ACC112 (cell line): Measurements from ENCODE around the gene DNER.

Experiments used
- H2AFZ ChIP-seq: fragments of 200-600 bp; sonication (generic); one replicate; pipeline ENCODE4 v1.6.0; 2017; ENCODE audit warnings: antibody characterized with exemption, low read length; ENCODE audit not compliant: unreplicated experiment
- H3K27ac ChIP-seq: fragments of 200-600 bp; sonication (generic); 2 replicates; pipeline ENCODE4 v1.5.1; 2014; ENCODE audit warnings: low read depth, mild to moderate bottlenecking, antibody characterized with exemption, low read length, moderate library complexity
- H3K27me3 ChIP-seq: fragments of 200-600 bp; sonication (generic); 2 replicates; pipeline ENCODE4 v1.6.1; 2014; ENCODE audit warnings: mild to moderate bottlenecking, antibody characterized with exemption, low read length, moderate library complexity, mixed read lengths; ENCODE audit not compliant: insufficient read depth
- H3K36me3 ChIP-seq: fragments of 200-600 bp; sonication (generic); 2 replicates; pipeline ENCODE4 v1.6.1; 2016; ENCODE audit warnings: mild to moderate bottlenecking, antibody characterized with exemption, low read length, moderate library complexity, mixed read lengths; ENCODE audit not compliant: insufficient read depth
- H3K4me1 ChIP-seq: fragments of 200-600 bp; sonication (generic); one replicate; pipeline ENCODE4 v1.6.1; 2016; ENCODE audit warnings: low read length, mixed read lengths; ENCODE audit not compliant: insufficient read depth, unreplicated experiment, control insufficient read depth
- H3K4me3 ChIP-seq: fragments of 200-600 bp; sonication (generic); 2 replicates; pipeline ENCODE4 v1.5.1; 2014; ENCODE audit warnings: mild to moderate bottlenecking, low read depth, low read length
- H3K79me2 ChIP-seq: fragments of 200-600 bp; sonication (generic); one replicate; pipeline ENCODE4 v1.6.0; 2016; ENCODE audit warnings: low read length; ENCODE audit not compliant: control insufficient read depth, unreplicated experiment, insufficient read depth

The DNER gene

GRCh38 chr2:229598227-229598626, 116.1 kb downstream of the DNER start:
- Histone ChIP-seq H3K4me3 (no peak overlapping the region), H3K36me3 (no peaks in the 10 kb centered on the region), H3K27ac (no peak overlapping the region), H3K4me1 (peaks cover 6% of the 10 kb centered on the region), H3K27me3 (no peaks in the 10 kb centered on the region), H2AFZ (no peak overlapping the region), H3K79me2 (no peaks in the 10 kb centered on the region)

GRCh38 chr2:229596796-229597195, 117.6 kb downstream of the DNER start:
- H2AFZ ChIP-seq: no peak overlapping the region
- H3K27ac ChIP-seq: no peak overlapping the region
- H3K4me1 ChIP-seq: peaks cover 5% of the 10 kb centered on the region
- H3K79me2 ChIP-seq: no peaks in the 10 kb centered on the region
- H3K27me3 ChIP-seq: no peaks in the 10 kb centered on the region
- no peak overlapping the region for H3K4me3 ChIP-seq
- H3K36me3 ChIP-seq: no peaks in the 10 kb centered on the region

GRCh38 chr2:229591611-229592010, 122.7 kb downstream of the DNER start:
- H3K4me3 ChIP-seq: no peak overlapping the region

GRCh38 chr2:229586746-229587705, 127.3 kb downstream of the DNER start:
- Histone ChIP-seq H3K27me3 (no peaks in the 10 kb centered on the region), H3K27ac (peak overlapping the region; percentile 76), H3K79me2 (peaks cover 3% of the 10 kb centered on the region), H3K4me1 (peaks cover 21% of the 10 kb centered on the region), H3K4me3 (peak overlapping the region; percentile 77), H2AFZ (peak overlapping the region; percentile 87), H3K36me3 (no peaks in the 10 kb centered on the region)

More at GRCh38 chr2:229591611-229592010, 122.7 kb downstream of the DNER start:
- Histone ChIP-seq H3K27ac (no peak overlapping the region), H3K79me2 (no peaks in the 10 kb centered on the region), H3K4me1 (peaks cover 7% of the 10 kb centered on the region), H3K36me3 (no peaks in the 10 kb centered on the region), H3K27me3 (no peaks in the 10 kb centered on the region), H2AFZ (no peak overlapping the region)

GRCh38 chr2:229586012-229586411, 128.3 kb downstream of the DNER start:
- Histone ChIP-seq H3K27ac (peak overlapping the region; percentile 38; the same call in 1 of the 2 replicates), H3K4me1 (peaks cover 21% of the 10 kb centered on the region), H2AFZ (no peak overlapping the region), H3K36me3 (no peaks in the 10 kb centered on the region), H3K4me3 (no peak overlapping the region), H3K27me3 (no peaks in the 10 kb centered on the region), H3K79me2 (peaks cover 3% of the 10 kb centered on the region)

- H3K36me3 ChIP-seq: no peaks in the 10 kb centered on the region
- peaks cover 3% of the 10 kb centered on the region for H3K79me2 ChIP-seq
- H3K4me3 ChIP-seq: no peak overlapping the region
- H3K27ac ChIP-seq: no peak overlapping the region
- H2AFZ ChIP-seq: no peak overlapping the region
- peaks cover 17% of the 10 kb centered on the region for H3K4me1 ChIP-seq
- no peaks in the 10 kb centered on the region for H3K27me3 ChIP-seq
Observed at GRCh38 chr2:229582151-229582550, 132.2 kb downstream of the DNER start.

- no peak overlapping the region for H3K27ac ChIP-seq
- H2AFZ ChIP-seq: no peak overlapping the region
- H3K4me1 ChIP-seq: no peaks in the 10 kb centered on the region
- H3K27me3 ChIP-seq: no peaks in the 10 kb centered on the region
- H3K36me3 ChIP-seq: no peaks in the 10 kb centered on the region
- H3K4me3 ChIP-seq: no peak overlapping the region
- no peaks in the 10 kb centered on the region for H3K79me2 ChIP-seq
Observed at GRCh38 chr2:229578052-229578846, 136.1 kb downstream of the DNER start.

GRCh38 chr2:229575569-229576315, 138.6 kb downstream of the DNER start:
- H3K79me2 ChIP-seq: no peaks in the 10 kb centered on the region
- H3K27ac ChIP-seq: no peak overlapping the region
- H3K4me3 ChIP-seq: no peak overlapping the region
- no peak overlapping the region for H2AFZ ChIP-seq
- no peaks in the 10 kb centered on the region for H3K4me1 ChIP-seq
- no peaks in the 10 kb centered on the region for H3K27me3 ChIP-seq
- no peaks in the 10 kb centered on the region for H3K36me3 ChIP-seq

GRCh38 chr2:229572507-229573271, 141.7 kb downstream of the DNER start:
- no peaks in the 10 kb centered on the region for H3K4me1 ChIP-seq
- H3K27me3 ChIP-seq: no peaks in the 10 kb centered on the region
- no peaks in the 10 kb centered on the region for H3K79me2 ChIP-seq
- no peak overlapping the region for H3K4me3 ChIP-seq
- H3K36me3 ChIP-seq: no peaks in the 10 kb centered on the region
- no peak overlapping the region for H2AFZ ChIP-seq
- no peak overlapping the region for H3K27ac ChIP-seq

- H3K36me3 ChIP-seq: 0 out of 2 replicates have a peak, but pooled peaks cover under 1% of the 10 kb centered on the region
- no peaks in the 10 kb centered on the region for H3K79me2 ChIP-seq
- no peaks in the 10 kb centered on the region for H3K27me3 ChIP-seq
- no peak overlapping the region for H3K27ac ChIP-seq
- no peak overlapping the region for H2AFZ ChIP-seq
- H3K4me1 ChIP-seq: no peaks in the 10 kb centered on the region
- no peak overlapping the region for H3K4me3 ChIP-seq
Observed at GRCh38 chr2:229571243-229571642, 143.1 kb downstream of the DNER start.
